ENCODE data around the gene HIVEP3.

Gene HIVEP3

GRCh38 chr1:41475346-41475745 lies 443.4 kb downstream of the HIVEP3 start:
- Histone ChIP-seq H3K4me3 (ENCODE audit: control insufficient read depth in 1 of 7, extremely low read depth in 1 of 7, insufficient read depth in 4 of 7, low read depth in 2 of 7, low read length in 6 of 7) (no peak overlapping the region), H3K27me3 (replicated peaks in 2 of 5; ENCODE audit: control insufficient read depth in 4 of 5, insufficient read depth in 5 of 5, low read length in 4 of 5) (peaks cover 0 to 4% (median 0%) of the 10 kb centered on the region in 5 experiments), H3K9me3 (ENCODE audit: control extremely low read depth in 1 of 5, control insufficient read depth in 4 of 5, insufficient read depth in 2 of 5, low read depth in 1 of 5, low read length in 4 of 5) (no peaks in the 10 kb centered on the region), H3K36me3 (ENCODE audit: control insufficient read depth in 4 of 4, insufficient read depth in 4 of 4, low read length in 3 of 4) (no peaks in the 10 kb centered on the region), H3K27ac (ENCODE audit: insufficient read depth in 1 of 2, low read depth in 1 of 2, low read length in 2 of 2, poor library complexity in 1 of 2, severe bottlenecking in 2 of 2) (no peak overlapping the region), H3K4me1 (ENCODE audit: control extremely low read depth in 1 of 4, control insufficient read depth in 4 of 4, insufficient read depth in 4 of 4, low read length in 3 of 4) (peaks cover 0 to 4% (median 0%) of the 10 kb centered on the region in 4 experiments)
- ChIA-PET POLR2A (no interaction called here), CTCF (interaction anchor here (1.1 to 2.0 kb wide), 2 partner anchors 9 to 14 kb away, joined by 4 to 6 read pairs; partner anchors contain the start of gene EDN2)
- 100% methylated on average over 3 of the region's 4 CpGs for WGBS (ENCODE audit: insufficient coverage)
- no peak for DNase-seq

DNA sequence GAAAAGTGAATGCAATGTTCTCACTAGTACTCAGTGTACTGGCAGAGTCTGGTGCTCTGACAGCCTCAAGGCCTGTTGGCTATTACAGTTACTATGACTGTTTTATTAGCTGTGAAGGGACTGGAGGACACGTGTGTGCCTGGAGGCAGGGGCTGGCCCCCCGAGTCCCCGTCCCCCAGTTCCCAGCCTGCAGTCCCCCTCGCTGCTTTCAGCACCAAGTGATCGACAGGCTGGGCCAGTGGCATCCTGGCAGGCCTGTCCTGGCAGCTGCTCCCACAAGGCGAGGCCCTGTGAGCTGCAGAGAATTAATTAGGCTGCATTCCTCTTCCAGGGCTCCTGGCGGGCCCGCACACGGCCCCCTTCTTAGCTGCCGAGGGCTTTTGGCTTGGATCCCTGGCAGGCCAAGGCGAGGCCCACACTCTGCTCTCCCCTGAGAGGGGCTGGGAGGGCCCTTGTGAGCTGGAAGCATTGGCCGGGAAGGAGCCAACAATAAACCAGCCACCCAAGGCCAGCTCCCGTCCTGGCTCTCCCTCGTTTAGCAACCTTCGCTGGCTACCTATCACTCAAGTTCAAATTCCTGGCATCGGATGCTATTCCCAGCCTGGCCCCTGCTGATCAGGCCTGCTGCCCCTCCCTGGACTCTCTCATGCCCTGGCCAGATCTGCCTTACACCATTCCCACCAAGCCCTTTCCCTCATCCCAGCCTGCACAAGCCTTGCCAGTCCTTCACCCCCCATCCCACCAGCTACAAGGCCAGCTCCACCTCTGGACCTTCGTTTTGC lies 444.0 kb downstream of the HIVEP3 start:
- no peak for DNase-seq
- Histone ChIP-seq H3K27me3 (replicated peaks in 2 of 5; ENCODE audit: control insufficient read depth in 4 of 5, insufficient read depth in 5 of 5, low read length in 4 of 5) (peaks cover 0 to 4% (median 0%) of the 10 kb centered on the region in 5 experiments), H3K36me3 (ENCODE audit: control insufficient read depth in 4 of 4, insufficient read depth in 4 of 4, low read length in 3 of 4) (no peaks in the 10 kb centered on the region), H3K4me3 (ENCODE audit: control insufficient read depth in 1 of 7, extremely low read depth in 1 of 7, insufficient read depth in 4 of 7, low read depth in 2 of 7, low read length in 6 of 7) (no peak overlapping the region), H3K9me3 (ENCODE audit: control extremely low read depth in 1 of 5, control insufficient read depth in 4 of 5, insufficient read depth in 2 of 5, low read depth in 1 of 5, low read length in 4 of 5) (no peaks in the 10 kb centered on the region), H3K4me1 (ENCODE audit: control extremely low read depth in 1 of 4, control insufficient read depth in 4 of 4, insufficient read depth in 4 of 4, low read length in 3 of 4) (peaks cover 0 to 4% (median 0%) of the 10 kb centered on the region in 4 experiments), H3K27ac (ENCODE audit: insufficient read depth in 1 of 2, low read depth in 1 of 2, low read length in 2 of 2, poor library complexity in 1 of 2, severe bottlenecking in 2 of 2) (no peak overlapping the region)
- ChIA-PET CTCF (interaction anchor here (1.1 to 2.0 kb wide), 2 partner anchors 10 to 13 kb away, joined by 4 to 6 read pairs; partner anchors contain the start of gene EDN2), POLR2A (no interaction called here)
- WGBS (ENCODE audit: insufficient coverage): 96% methylated on average over 13 of the region's 17 CpGs

- Histone ChIP-seq H3K4me1 (ENCODE audit: control extremely low read depth in 1 of 4, control insufficient read depth in 4 of 4, insufficient read depth in 4 of 4, low read length in 3 of 4) (peaks cover 0 to 4% (median 0%) of the 10 kb centered on the region in 4 experiments), H3K9me3 (ENCODE audit: control extremely low read depth in 1 of 5, control insufficient read depth in 4 of 5, insufficient read depth in 2 of 5, low read depth in 1 of 5, low read length in 4 of 5) (no peaks in the 10 kb centered on the region), H3K36me3 (ENCODE audit: control insufficient read depth in 4 of 4, insufficient read depth in 4 of 4, low read length in 3 of 4) (no peaks in the 10 kb centered on the region), H3K27me3 (replicated peaks in 2 of 5; ENCODE audit: control insufficient read depth in 4 of 5, insufficient read depth in 5 of 5, low read length in 4 of 5) (peaks cover 0 to 1% (median 0%) of the 10 kb centered on the region in 5 experiments), H3K4me3 (ENCODE audit: control insufficient read depth in 1 of 7, extremely low read depth in 1 of 7, insufficient read depth in 4 of 7, low read depth in 2 of 7, low read length in 6 of 7) (no peak overlapping the region), H3K27ac (ENCODE audit: insufficient read depth in 1 of 2, low read depth in 1 of 2, low read length in 2 of 2, poor library complexity in 1 of 2, severe bottlenecking in 2 of 2) (no peak overlapping the region)
- DNase-seq: no peak
- ChIA-PET POLR2A (no interaction called here), CTCF (no interaction called here)
- 98% methylated on average over 6 of the region's 6 CpGs for WGBS (ENCODE audit: insufficient coverage)
Measured at GRCh38 chr1:41473738-41474362, 444.9 kb downstream of the HIVEP3 start.

GRCh38 chr1:41471658-41472057 lies 447.1 kb downstream of the HIVEP3 start:
- Histone ChIP-seq H3K36me3 (ENCODE audit: control insufficient read depth in 4 of 4, insufficient read depth in 4 of 4, low read length in 3 of 4) (no peaks in the 10 kb centered on the region), H3K4me3 (ENCODE audit: control insufficient read depth in 1 of 7, extremely low read depth in 1 of 7, insufficient read depth in 4 of 7, low read depth in 2 of 7, low read length in 6 of 7) (no peak overlapping the region), H3K27ac (ENCODE audit: insufficient read depth in 1 of 2, low read depth in 1 of 2, low read length in 2 of 2, poor library complexity in 1 of 2, severe bottlenecking in 2 of 2) (no peak overlapping the region), H3K4me1 (ENCODE audit: control extremely low read depth in 1 of 4, control insufficient read depth in 4 of 4, insufficient read depth in 4 of 4, low read length in 3 of 4) (no peaks in the 10 kb centered on the region), H3K27me3 (replicated peaks in 2 of 5; ENCODE audit: control insufficient read depth in 4 of 5, insufficient read depth in 5 of 5, low read length in 4 of 5) (no peaks in the 10 kb centered on the region), H3K9me3 (ENCODE audit: control extremely low read depth in 1 of 5, control insufficient read depth in 4 of 5, insufficient read depth in 2 of 5, low read depth in 1 of 5, low read length in 4 of 5) (no peaks in the 10 kb centered on the region)
- POLR2A ChIA-PET: no interaction called here
- no peak for DNase-seq
- CTCF ChIA-PET: no interaction called here
- 100% methylated on average over 6 of the region's 6 CpGs for WGBS (ENCODE audit: insufficient coverage)

DNA sequence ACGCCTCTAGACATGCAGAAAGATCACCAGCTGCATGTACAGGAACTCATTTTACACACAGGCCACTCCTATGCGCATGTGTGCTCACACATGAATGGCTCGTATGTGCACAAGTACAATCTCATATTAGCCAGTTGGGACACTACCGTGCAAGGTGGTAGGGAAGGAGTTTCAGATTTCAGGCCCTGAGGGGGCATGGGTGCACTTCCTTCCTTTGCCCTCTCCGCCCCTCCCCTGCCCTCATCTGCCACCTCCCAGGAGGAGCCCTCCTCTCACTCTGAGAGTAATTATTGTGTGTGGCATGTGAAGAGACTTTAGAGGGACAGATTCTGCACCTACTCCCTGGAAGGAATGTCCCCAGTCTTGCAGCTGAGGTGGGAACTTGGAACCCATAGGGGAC lies 449.0 kb downstream of the HIVEP3 start:
- H3K9me3 ChIP-seq (ENCODE audit: control extremely low read depth in 1 of 5, control insufficient read depth in 4 of 5, insufficient read depth in 2 of 5, low read depth in 1 of 5, low read length in 4 of 5): no peaks in the 10 kb centered on the region
- no peaks in the 10 kb centered on the region for H3K36me3 ChIP-seq (ENCODE audit: control insufficient read depth in 4 of 4, insufficient read depth in 4 of 4, low read length in 3 of 4)
- no peaks in the 10 kb centered on the region for H3K4me1 ChIP-seq (ENCODE audit: control extremely low read depth in 1 of 4, control insufficient read depth in 4 of 4, insufficient read depth in 4 of 4, low read length in 3 of 4)
- no peak for DNase-seq
- no peak overlapping the region for H3K27ac ChIP-seq (ENCODE audit: insufficient read depth in 1 of 2, low read depth in 1 of 2, low read length in 2 of 2, poor library complexity in 1 of 2, severe bottlenecking in 2 of 2)
- H3K27me3 ChIP-seq (replicated peaks in 2 of 5; ENCODE audit: control insufficient read depth in 4 of 5, insufficient read depth in 5 of 5, low read length in 4 of 5): no peaks in the 10 kb centered on the region
- H3K4me3 ChIP-seq (ENCODE audit: control insufficient read depth in 1 of 7, extremely low read depth in 1 of 7, insufficient read depth in 4 of 7, low read depth in 2 of 7, low read length in 6 of 7): no peak overlapping the region
- ChIA-PET POLR2A (no interaction called here), CTCF (interaction anchor here (1.5 kb wide), 1 partner anchor 15 kb away, joined by 3 read pairs; no protein-coding TSS in a partner anchor)
- 80% methylated on average over 2 of the region's 5 CpGs for WGBS (ENCODE audit: insufficient coverage)

DNA sequence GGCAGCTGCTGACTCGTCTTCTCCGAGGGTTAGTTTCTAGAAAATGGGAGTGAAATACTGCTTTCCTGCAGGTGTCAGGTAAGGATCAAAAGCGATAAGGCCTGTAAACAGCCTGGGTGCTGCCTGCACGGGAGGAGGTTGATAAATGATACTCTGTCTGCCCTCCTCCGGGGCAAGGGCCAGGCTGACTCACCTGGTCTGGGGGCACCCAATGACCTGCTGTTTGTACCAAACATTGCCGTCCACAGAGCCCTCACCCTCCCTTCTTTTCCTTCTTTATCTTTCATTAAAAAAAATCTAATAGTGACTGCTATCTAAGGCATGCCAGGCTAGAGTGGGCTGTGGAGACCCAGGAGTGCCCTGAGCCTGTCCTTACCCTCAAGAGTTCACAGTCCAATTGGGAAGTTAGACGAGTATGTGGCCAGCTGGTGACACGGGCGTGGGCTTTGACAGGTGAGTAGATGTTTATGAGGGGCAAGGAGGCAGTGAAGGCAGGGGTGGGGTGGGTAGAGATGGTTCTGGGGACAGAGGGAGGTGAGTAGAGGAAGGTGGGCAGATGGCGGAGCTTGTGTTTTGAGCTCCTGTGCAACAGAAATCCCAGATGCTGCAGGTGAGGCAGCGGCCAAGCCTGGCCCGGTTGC lies 450.5 kb downstream of the HIVEP3 start:
- no peaks in the 10 kb centered on the region for H3K4me1 ChIP-seq (ENCODE audit: control extremely low read depth in 1 of 4, control insufficient read depth in 4 of 4, insufficient read depth in 4 of 4, low read length in 3 of 4)
- WGBS (ENCODE audit: insufficient coverage): 94% methylated on average over 12 of the region's 12 CpGs
- no peaks in the 10 kb centered on the region for H3K27me3 ChIP-seq (replicated peaks in 2 of 5; ENCODE audit: control insufficient read depth in 4 of 5, insufficient read depth in 5 of 5, low read length in 4 of 5)
- CTCF ChIA-PET: no interaction called here
- no peaks in the 10 kb centered on the region for H3K9me3 ChIP-seq (ENCODE audit: control extremely low read depth in 1 of 5, control insufficient read depth in 4 of 5, insufficient read depth in 2 of 5, low read depth in 1 of 5, low read length in 4 of 5)
- no peaks in the 10 kb centered on the region for H3K36me3 ChIP-seq (ENCODE audit: control insufficient read depth in 4 of 4, insufficient read depth in 4 of 4, low read length in 3 of 4)
- no peak overlapping the region for H3K4me3 ChIP-seq (ENCODE audit: control insufficient read depth in 1 of 7, extremely low read depth in 1 of 7, insufficient read depth in 4 of 7, low read depth in 2 of 7, low read length in 6 of 7)
- H3K27ac ChIP-seq (ENCODE audit: insufficient read depth in 1 of 2, low read depth in 1 of 2, low read length in 2 of 2, poor library complexity in 1 of 2, severe bottlenecking in 2 of 2): no peak overlapping the region
- POLR2A ChIA-PET: no interaction called here
- no peak for DNase-seq

GRCh38 chr1:41467673-41468072 lies 451.0 kb downstream of the HIVEP3 start:
- H3K27ac ChIP-seq (ENCODE audit: insufficient read depth in 1 of 2, low read depth in 1 of 2, low read length in 2 of 2, poor library complexity in 1 of 2, severe bottlenecking in 2 of 2): no peak overlapping the region
- no peak for DNase-seq
- WGBS (ENCODE audit: insufficient coverage): 70% methylated on average over 4 of the region's 4 CpGs
- H3K27me3 ChIP-seq (replicated peaks in 2 of 5; ENCODE audit: control insufficient read depth in 4 of 5, insufficient read depth in 5 of 5, low read length in 4 of 5): no peaks in the 10 kb centered on the region
- no peaks in the 10 kb centered on the region for H3K9me3 ChIP-seq (ENCODE audit: control extremely low read depth in 1 of 5, control insufficient read depth in 4 of 5, insufficient read depth in 2 of 5, low read depth in 1 of 5, low read length in 4 of 5)
- no peak overlapping the region for H3K4me3 ChIP-seq (ENCODE audit: control insufficient read depth in 1 of 7, extremely low read depth in 1 of 7, insufficient read depth in 4 of 7, low read depth in 2 of 7, low read length in 6 of 7)
- ChIA-PET CTCF (no interaction called here), POLR2A (no interaction called here)
- H3K4me1 ChIP-seq (ENCODE audit: control extremely low read depth in 1 of 4, control insufficient read depth in 4 of 4, insufficient read depth in 4 of 4, low read length in 3 of 4): no peaks in the 10 kb centered on the region
- no peaks in the 10 kb centered on the region for H3K36me3 ChIP-seq (ENCODE audit: control insufficient read depth in 4 of 4, insufficient read depth in 4 of 4, low read length in 3 of 4)

Data from common myeloid progenitor, CD34-positive (primary cell).